ENCODE results near the gene PANK4. TPM values are rescaled to one million over a fixed set of nuclear protein-coding genes. Genes with fewer than 3 reads are reported as not detected.

PANK4 gene
- total RNA-seq, 1 experiment from 2014 or later = 62.5 TPM

DNA sequence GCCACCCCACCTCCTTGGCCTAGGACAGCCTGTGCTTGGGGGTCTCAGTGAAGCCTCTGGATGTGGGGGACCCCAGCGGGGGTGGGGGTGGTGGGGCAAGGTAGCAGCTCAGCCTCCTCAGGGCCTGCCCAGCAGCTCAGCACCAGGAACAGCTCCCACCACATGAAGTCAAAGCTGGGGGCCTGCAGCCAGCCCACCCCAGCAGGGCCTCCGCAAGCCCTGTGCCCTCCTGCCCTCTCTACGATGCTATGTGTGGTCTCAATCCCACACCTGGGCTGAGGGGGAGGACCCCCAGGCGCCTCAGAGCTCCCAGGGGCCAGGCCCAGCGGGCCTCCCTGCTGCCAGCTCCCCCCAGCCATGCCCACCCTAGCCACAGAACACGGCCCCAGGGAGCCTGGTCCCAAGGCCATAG lies 18.6 kb downstream of the PANK4 start:
- Histone ChIP-seq H3K36me3 (replicated peaks; ENCODE audit: control insufficient read depth, insufficient read depth, low read length) (peaks cover 14% of the 10 kb centered on the region), H3K4me3 (ENCODE audit: insufficient read depth, low read depth, low read length) (no peak overlapping the region), H3K27me3 (ENCODE audit: control insufficient read depth, insufficient read depth, low read length) (no peaks in the 10 kb centered on the region)
- DNase-seq = peak; percentile 68

DNA sequence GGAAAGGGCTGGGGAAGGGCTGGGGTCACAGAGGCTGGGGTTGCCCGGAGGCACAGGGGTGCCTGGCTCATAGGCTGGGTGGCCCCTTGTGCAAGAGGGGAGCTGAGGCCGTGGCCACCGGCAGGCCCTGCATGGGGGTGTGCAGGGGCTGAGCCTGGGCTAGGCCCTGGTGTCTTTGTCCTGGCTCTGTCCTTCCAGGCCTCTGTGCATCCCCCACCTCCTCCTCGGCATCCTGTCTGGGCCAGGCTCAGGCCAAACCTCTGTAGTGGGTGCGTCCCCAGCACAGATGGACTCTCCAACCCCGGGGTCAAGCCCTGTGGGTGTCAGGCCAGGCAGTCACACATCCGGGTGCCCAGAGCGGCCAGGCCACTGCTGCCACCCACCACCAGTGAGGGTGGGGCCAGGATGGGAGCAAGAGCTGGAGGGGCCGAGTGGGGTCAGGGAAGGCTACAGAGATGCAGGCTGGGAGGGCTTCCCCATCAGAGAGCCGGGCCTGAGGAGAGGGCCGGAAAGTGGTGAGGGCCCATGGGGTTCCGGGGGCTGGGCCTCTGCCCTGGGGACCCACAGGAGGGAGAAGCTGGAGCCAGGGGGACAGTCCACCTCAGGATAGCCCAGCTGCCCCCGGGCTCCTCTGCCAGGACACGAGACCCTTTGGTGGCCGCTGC lies 19.4 kb downstream of the PANK4 start:
- H3K27me3 ChIP-seq (ENCODE audit: control insufficient read depth, insufficient read depth, low read length) = no peaks in the 10 kb centered on the region
- peak; percentile 58 for DNase-seq
- H3K4me3 ChIP-seq (ENCODE audit: insufficient read depth, low read depth, low read length) = no peak overlapping the region
- H3K36me3 ChIP-seq (replicated peaks; ENCODE audit: control insufficient read depth, insufficient read depth, low read length) = peaks cover 14% of the 10 kb centered on the region

DNA sequence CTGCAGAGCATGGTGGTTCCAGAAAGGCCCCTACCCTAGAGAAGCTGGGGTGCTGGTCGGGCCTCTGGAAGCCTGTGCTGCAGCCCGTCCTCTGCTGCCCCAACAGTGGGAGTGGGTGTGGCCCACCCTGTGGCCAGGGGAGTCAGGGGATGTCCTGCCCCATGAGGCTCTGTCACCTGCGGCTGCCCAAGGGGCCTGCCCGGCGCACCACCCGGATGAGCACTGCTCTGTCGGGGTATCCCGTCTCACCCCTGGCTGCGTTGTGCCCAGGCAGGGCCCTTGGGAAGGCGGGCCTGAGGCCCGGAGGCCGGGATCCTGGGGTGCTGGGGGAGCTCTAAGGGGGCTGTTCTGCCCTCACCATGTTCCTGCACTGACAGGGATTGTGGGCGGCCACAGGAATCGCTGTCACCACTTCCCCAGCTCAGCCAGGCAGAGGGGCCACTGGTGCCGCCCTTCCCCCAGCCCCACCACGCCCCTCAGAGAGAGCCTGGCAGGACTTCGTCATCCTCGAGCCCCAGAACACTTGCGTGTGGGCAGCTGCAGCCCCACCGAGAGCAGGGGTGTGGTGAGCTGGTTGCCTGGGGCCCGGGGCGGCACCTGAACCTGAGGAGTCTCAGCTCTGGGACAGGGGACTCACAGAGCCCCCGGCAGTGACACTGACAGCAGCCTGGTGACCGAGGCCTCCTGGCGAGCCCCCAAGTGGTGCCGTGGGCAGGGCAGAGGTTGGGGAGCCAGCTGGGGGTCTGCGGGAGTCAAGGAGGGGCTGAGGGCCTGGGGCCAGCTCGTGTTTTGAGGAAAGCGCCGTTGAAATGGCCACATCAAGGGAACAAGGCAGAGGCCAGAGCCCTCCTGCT lies 20.2 kb downstream of the PANK4 start:
- Histone ChIP-seq H3K27me3 (ENCODE audit: control insufficient read depth, insufficient read depth, low read length) (no peaks in the 10 kb centered on the region), H3K4me3 (ENCODE audit: insufficient read depth, low read depth, low read length) (no peak overlapping the region), H3K36me3 (replicated peaks; ENCODE audit: control insufficient read depth, insufficient read depth, low read length) (peaks cover 9% of the 10 kb centered on the region)
- DNase-seq = no peak

DNA sequence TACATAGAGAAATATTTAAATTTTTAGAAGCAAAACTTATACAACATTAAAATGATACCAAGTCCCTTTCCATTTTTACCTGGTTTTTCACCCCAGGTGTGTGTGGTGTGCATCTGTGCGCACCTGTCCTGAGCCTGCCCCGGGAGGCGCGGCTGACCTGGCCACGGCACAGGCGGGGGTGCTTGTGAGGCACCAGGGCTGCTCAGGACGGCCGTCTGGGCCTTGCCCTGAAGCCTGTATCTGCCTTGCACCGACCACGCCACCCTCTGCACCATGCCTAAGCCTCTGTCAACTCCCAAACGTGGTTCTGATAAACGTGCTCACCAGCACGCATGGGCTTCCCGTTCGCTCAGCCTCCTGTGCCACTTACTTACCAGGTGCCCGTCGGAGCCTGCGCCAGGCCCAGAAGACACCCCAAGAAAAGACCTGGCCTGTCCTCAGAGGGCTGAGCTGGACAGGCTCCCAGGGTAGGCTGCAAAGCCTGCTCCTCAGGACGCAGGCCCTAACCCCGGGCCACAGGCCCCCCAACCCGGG lies 20.9 kb downstream of the PANK4 start:
- Histone ChIP-seq H3K27me3 (ENCODE audit: control insufficient read depth, insufficient read depth, low read length) (no peaks in the 10 kb centered on the region), H3K36me3 (replicated peaks; ENCODE audit: control insufficient read depth, insufficient read depth, low read length) (peaks cover 8% of the 10 kb centered on the region), H3K4me3 (ENCODE audit: insufficient read depth, low read depth, low read length) (no peak overlapping the region)
- DNase-seq = peak; percentile 69

DNA sequence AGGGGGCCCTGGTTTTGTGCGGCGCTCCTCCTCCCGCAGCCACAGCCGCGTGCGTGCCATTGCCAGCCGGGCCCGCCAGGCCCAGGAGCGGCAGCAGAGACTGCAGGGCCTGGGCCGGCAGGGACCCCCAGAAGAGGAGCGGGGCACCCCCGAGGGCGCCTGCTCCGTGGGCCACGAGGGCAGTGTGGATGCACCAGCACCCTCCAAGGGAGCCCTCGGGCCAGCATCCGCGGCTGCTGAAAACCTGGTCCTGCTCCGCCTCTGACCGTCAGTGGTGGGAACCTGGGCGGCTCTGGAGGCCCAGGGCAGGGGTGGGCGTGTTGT lies 21.5 kb downstream of the PANK4 start:
- Histone ChIP-seq H3K36me3 (replicated peaks; ENCODE audit: control insufficient read depth, insufficient read depth, low read length) (peaks cover 6% of the 10 kb centered on the region), H3K4me3 (ENCODE audit: insufficient read depth, low read depth, low read length) (no peak overlapping the region), H3K27me3 (ENCODE audit: control insufficient read depth, insufficient read depth, low read length) (no peaks in the 10 kb centered on the region)
- DNase-seq = no peak

DNA sequence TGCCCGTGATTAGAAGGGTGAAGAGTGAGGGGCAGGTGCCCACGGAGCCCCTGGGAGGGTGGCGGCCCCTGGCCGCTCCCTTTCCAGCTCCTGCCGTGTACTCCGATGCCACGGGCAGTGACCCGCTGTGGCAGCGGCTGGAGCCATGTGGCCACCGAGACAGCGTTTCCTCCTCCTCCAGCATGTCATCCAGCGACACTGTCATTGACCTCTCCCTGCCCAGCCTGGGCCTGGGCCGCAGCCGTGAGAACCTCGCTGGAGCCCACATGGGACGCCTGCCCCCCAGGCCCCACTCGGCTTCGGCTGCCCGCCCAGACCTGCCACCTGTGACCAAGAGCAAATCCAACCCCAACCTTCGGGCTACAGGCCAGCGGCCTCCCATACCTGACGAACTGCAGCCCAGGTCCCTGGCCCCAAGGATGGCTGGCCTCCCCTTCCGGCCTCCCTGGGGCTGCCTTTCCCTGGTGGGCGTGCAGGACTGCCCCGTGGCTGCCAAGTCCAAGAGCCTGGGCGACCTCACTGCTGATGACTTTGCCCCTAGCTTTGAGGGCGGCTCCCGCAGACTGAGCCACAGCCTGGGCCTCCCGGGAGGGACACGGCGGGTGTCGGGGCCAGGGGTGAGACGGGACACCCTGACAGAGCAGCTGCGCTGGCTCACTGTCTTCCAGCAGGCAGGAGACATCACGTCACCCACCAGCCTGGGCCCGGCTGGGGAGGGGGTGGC lies 22.0 kb downstream of the PANK4 start:
- peaks cover 5% of the 10 kb centered on the region for H3K36me3 ChIP-seq (replicated peaks; ENCODE audit: control insufficient read depth, insufficient read depth, low read length)
- H3K4me3 ChIP-seq (ENCODE audit: insufficient read depth, low read depth, low read length) = no peak overlapping the region
- H3K27me3 ChIP-seq (ENCODE audit: control insufficient read depth, insufficient read depth, low read length) = no peaks in the 10 kb centered on the region
- peak; percentile 68 for DNase-seq

DNA sequence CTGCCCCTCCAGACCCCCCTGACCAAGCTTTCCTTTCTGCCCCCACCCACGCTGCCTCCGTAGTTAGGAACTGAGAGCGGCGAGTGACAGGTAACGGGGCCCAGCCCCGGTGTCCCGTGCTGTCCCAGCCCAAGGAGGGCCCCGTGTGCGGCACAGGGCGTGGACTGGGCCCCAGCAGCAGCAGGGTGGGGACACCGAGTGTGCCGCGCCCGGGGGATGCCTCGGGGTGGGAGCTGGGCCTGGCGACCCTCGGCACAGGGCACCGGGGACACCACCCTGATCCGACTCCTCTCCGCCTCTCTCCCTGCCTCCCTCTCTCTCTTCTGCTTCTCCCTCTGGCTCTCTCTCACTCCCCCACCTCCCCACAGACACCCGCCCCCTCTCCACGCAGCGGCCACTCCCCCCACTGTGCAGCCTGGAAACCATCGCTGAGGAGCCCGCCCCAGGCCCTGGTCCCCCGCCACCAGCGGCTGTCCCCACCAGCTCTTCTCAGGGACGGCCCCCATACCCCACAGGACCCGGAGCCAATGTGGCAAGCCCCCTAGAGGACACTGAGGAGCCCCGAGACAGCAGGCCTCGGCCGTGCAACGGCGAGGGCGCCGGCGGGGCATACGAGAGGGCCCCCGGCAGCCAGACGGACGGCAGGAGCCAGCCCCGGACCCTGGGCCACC lies 22.7 kb downstream of the PANK4 start:
- no peak overlapping the region for H3K4me3 ChIP-seq (ENCODE audit: insufficient read depth, low read depth, low read length)
- no peaks in the 10 kb centered on the region for H3K27me3 ChIP-seq (ENCODE audit: control insufficient read depth, insufficient read depth, low read length)
- DNase-seq = no peak
- H3K36me3 ChIP-seq (replicated peaks; ENCODE audit: control insufficient read depth, insufficient read depth, low read length) = no peaks in the 10 kb centered on the region

DNA sequence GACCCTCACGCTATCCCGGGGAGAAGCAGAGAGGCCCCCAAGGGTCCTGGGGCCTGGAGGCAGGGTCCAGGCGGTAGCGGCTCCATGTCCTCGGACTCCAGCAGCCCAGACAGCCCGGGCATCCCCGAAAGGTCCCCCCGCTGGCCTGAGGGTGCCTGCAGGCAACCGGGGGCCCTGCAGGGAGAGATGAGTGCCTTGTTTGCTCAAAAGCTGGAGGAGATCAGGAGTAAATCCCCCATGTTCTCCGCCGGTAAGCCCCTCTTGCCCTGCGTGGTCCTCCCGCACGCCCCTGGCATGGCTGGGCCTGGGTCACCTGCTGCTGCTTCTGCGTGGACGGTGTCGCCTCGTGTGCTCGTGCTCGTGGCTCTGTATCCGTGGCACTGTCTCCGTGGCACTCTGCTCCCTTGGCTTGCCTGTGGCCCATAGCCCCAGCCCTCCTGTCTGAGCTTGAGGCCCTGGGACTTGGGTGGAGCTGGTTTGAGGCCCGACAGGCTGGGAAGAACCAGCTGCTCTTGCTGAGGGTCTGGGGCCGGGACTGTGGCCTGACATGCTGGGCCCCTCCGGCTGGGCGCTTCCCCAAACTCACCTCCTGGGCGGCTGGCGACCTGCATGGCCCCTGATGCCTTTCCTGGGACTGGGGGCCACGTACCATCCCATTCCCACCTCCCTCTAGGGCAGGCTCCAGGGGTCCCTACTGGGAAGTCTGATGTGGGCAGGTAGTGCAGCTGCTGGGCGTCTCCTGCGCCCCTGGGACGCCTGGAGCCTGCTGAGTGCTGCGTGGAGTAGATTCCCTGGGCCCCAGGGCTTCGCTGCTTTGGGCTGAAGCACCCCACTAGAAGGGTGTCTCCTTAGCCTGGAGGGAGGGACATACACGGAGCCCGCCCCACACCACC lies 23.5 kb downstream of the PANK4 start:
- Histone ChIP-seq H3K27me3 (ENCODE audit: control insufficient read depth, insufficient read depth, low read length) (no peaks in the 10 kb centered on the region), H3K4me3 (ENCODE audit: insufficient read depth, low read depth, low read length) (no peak overlapping the region), H3K36me3 (replicated peaks; ENCODE audit: control insufficient read depth, insufficient read depth, low read length) (no peaks in the 10 kb centered on the region)
- DNase-seq = peak; percentile 75

DNA sequence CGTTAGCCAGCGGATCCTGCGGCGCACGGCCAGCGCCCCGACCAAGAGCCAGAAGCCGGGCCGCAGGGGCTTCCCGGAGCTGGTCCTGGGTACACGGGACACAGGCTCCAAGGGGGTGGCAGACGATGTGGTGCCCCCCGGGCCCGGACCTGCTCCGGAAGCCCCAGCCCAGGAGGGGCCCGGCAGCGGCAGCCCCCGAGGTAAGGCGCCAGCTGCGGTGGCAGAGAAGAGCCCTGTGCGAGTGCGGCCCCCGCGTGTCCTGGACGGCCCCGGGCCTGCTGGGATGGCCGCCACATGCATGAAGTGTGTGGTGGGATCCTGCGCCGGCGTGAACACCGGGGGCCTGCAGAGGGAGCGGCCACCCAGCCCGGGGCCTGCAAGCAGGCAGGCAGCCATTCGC lies 24.2 kb downstream of the PANK4 start:
- DNase-seq = peak; percentile 68
- Histone ChIP-seq H3K36me3 (replicated peaks; ENCODE audit: control insufficient read depth, insufficient read depth, low read length) (no peaks in the 10 kb centered on the region), H3K4me3 (ENCODE audit: insufficient read depth, low read depth, low read length) (no peak overlapping the region), H3K27me3 (ENCODE audit: control insufficient read depth, insufficient read depth, low read length) (no peaks in the 10 kb centered on the region)

DNA sequence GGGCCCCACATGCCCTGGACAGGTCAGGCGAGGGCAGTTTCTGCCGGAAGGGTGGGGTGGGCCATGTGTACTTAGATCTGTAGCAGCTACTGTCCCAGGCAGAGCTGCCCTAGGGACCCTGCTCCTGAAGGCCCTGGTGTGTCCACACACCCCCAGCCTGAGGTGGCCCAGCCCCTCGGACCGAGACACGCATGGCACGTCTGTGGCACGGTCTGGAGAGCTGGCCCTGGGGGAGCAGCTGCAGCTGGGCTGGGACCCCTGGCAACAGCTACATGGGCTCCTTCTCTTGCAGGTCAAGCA lies 24.6 kb downstream of the PANK4 start:
- peak; percentile 66 for DNase-seq
- H3K36me3 ChIP-seq (replicated peaks; ENCODE audit: control insufficient read depth, insufficient read depth, low read length) = no peaks in the 10 kb centered on the region
- H3K4me3 ChIP-seq (ENCODE audit: insufficient read depth, low read depth, low read length) = no peak overlapping the region
- H3K27me3 ChIP-seq (ENCODE audit: control insufficient read depth, insufficient read depth, low read length) = no peaks in the 10 kb centered on the region

DNA sequence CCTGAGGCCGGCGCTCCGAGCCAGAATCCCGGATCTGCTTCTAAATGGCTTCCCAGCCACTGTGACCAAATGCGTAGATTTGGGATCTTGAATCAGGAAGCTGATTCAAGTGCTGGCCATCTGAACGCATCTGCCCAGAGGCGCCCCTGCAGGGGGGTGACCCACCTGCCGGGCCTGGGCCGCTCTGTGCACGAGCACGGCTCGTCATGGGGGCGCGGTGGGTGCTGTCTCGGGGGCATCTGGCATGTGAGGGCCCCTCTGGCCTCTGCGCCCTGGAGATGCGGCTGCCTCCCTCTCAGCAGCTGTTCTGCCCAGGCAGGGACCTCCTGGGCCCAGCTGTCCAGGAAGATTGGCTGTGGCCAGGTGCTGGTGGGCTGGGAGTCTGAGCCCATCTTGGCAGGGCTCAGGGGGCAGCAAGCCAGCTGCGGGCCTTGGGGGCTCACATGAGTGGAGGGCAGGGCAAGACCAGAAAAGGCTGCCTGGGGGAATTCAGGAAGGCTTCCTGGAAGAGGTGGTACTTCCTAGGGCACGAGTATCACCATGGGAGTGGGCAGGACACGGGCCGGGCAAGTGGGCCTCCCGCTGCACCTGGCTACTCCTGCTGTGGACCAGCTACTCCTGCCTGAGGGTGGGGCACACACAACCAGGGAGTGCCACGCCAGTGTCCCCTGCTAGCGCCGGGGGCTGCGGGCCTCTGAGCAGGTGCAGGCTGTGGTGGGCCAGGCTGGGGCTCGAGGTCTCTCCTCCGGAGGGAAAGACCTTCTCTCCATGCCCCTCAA lies 25.2 kb downstream of the PANK4 start:
- H3K4me3 ChIP-seq (ENCODE audit: insufficient read depth, low read depth, low read length) = no peak overlapping the region
- no peaks in the 10 kb centered on the region for H3K36me3 ChIP-seq (replicated peaks; ENCODE audit: control insufficient read depth, insufficient read depth, low read length)
- H3K27me3 ChIP-seq (ENCODE audit: control insufficient read depth, insufficient read depth, low read length) = no peaks in the 10 kb centered on the region
- DNase-seq = peak; percentile 73

DNA sequence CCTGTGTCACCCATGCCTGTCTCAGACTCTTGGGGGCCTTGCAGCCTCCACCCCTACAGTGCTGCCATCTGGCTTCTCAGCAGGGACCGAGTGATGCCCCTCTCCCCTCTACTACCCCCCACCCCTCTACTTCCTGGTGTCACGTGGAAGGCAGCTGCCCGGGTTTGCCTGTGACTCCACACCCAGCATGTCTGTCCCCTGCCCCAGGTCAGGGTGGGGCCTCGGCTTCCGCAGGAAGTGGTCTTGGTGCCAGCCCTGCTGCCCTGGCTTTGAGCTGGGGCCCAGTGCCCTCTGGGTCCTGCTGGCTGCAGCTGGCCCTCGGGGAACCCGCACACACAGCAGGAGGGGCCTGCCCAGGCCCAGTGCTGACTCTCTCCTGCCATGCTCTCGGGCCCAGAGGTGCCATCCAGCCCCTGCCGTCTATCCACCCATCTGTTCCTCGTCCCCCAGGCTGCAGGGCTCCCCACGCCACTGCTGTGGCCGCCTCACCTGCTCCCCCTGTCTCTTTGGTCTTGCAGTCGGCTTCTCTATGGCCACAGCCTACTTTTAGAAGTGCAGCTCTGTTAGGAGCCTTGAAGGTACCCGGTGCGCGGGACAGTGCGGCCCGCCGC lies 26.3 kb downstream of the PANK4 start:
- no peaks in the 10 kb centered on the region for H3K27me3 ChIP-seq (ENCODE audit: control insufficient read depth, insufficient read depth, low read length)
- peak; percentile 72 for DNase-seq
- H3K4me3 ChIP-seq (ENCODE audit: insufficient read depth, low read depth, low read length) = no peak overlapping the region
- no peaks in the 10 kb centered on the region for H3K36me3 ChIP-seq (replicated peaks; ENCODE audit: control insufficient read depth, insufficient read depth, low read length)

DNA sequence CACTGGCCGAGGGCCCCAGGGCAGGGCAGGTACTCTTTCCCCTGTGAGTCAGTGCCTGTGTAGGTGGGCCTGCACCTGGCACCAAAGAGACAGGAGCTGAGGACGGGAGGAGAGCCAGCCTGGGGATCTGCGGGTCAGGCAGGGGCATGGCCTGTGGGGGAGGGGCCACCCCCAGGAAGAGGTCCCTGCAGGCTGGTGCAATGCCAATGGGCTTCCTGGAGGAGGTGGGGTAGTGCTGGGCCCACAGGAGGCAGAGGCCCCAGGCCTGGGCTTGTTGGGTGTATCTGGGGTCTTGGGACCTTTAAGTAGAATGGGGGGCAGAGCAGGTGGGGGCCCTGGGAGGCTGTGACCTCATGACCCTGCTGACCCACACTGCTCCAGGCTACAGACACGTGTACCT lies 27.1 kb downstream of the PANK4 start:
- Histone ChIP-seq H3K4me3 (ENCODE audit: insufficient read depth, low read depth, low read length) (no peak overlapping the region), H3K36me3 (replicated peaks; ENCODE audit: control insufficient read depth, insufficient read depth, low read length) (no peaks in the 10 kb centered on the region), H3K27me3 (ENCODE audit: control insufficient read depth, insufficient read depth, low read length) (no peaks in the 10 kb centered on the region)
- peak; percentile 70 for DNase-seq
